ENCODE results near the gene PRKN.

Gene PRKN

GRCh38 chr6:162056061-162056460, 671.5 kb downstream of the PRKN start:
- no peak for DNase-seq (ENCODE audit: low read depth in 2 of 2)

- DNase-seq (ENCODE audit: low read depth in 2 of 2), result no peak
Observed at GRCh38 chr6:162055365-162055764, 672.2 kb downstream of the PRKN start.

- no peak for DNase-seq (ENCODE audit: low read depth in 2 of 2)
Observed at GRCh38 chr6:162053084-162053483, 674.5 kb downstream of the PRKN start.

GRCh38 chr6:162050579-162050978, 677.0 kb downstream of the PRKN start:
- DNase-seq (ENCODE audit: low read depth in 2 of 2), result no peak

- no peak for DNase-seq (ENCODE audit: low read depth in 2 of 2)
Observed at GRCh38 chr6:162046324-162046723, 681.2 kb downstream of the PRKN start.

GRCh38 chr6:162032620-162033019, 694.9 kb downstream of the PRKN start:
- no peak for DNase-seq (ENCODE audit: low read depth in 2 of 2)

- no peak for DNase-seq (ENCODE audit: low read depth in 2 of 2)
Observed at GRCh38 chr6:162029873-162030576, 697.5 kb downstream of the PRKN start.

- no peak for DNase-seq (ENCODE audit: low read depth in 2 of 2)
Observed at GRCh38 chr6:162026843-162027242, 700.7 kb downstream of the PRKN start.

- no peak for DNase-seq (ENCODE audit: low read depth in 2 of 2)
Observed at GRCh38 chr6:162026031-162026430, 701.5 kb downstream of the PRKN start.

- no peak for DNase-seq (ENCODE audit: low read depth in 2 of 2)
Observed at GRCh38 chr6:162019349-162019748, 708.2 kb downstream of the PRKN start.

- DNase-seq (ENCODE audit: low read depth in 2 of 2), result no peak
Observed at GRCh38 chr6:162017536-162017935, 710.0 kb downstream of the PRKN start.

GRCh38 chr6:162014069-162014811, 713.3 kb downstream of the PRKN start:
- no peak for DNase-seq (ENCODE audit: low read depth in 2 of 2)

- DNase-seq (ENCODE audit: low read depth in 2 of 2), result no peak
Observed at GRCh38 chr6:162005372-162005771, 722.2 kb downstream of the PRKN start.

GRCh38 chr6:161996783-161997182, 730.8 kb downstream of the PRKN start:
- no peak for DNase-seq (ENCODE audit: low read depth in 2 of 2)

- DNase-seq (ENCODE audit: low read depth in 2 of 2), result no peak
Observed at GRCh38 chr6:161985876-161986423, 741.6 kb downstream of the PRKN start.

- no peak for DNase-seq (ENCODE audit: low read depth in 2 of 2)
Observed at GRCh38 chr6:161984713-161985112, 742.9 kb downstream of the PRKN start.

- DNase-seq (ENCODE audit: low read depth in 2 of 2), result no peak
Observed at GRCh38 chr6:161976553-161976952, 751.0 kb downstream of the PRKN start.

GRCh38 chr6:161973064-161973463, 754.5 kb downstream of the PRKN start:
- no peak for DNase-seq (ENCODE audit: low read depth in 2 of 2)

- no peak for DNase-seq (ENCODE audit: low read depth in 2 of 2)
Observed at GRCh38 chr6:161971043-161971442, 756.5 kb downstream of the PRKN start.

- DNase-seq (ENCODE audit: low read depth in 2 of 2), result no peak
Observed at GRCh38 chr6:161963634-161964234, 763.8 kb downstream of the PRKN start.

GRCh38 chr6:161963181-161963580, 764.4 kb downstream of the PRKN start:
- no peak for DNase-seq (ENCODE audit: low read depth in 2 of 2)

- DNase-seq (ENCODE audit: low read depth in 2 of 2), result no peak
Observed at GRCh38 chr6:161961796-161962195, 765.8 kb downstream of the PRKN start.

GRCh38 chr6:161961046-161961445, 766.5 kb downstream of the PRKN start:
- DNase-seq (ENCODE audit: low read depth in 2 of 2), result no peak

Measured in stimulated activated CD4-positive, alpha-beta T cell treated with anti-CD3 and anti-CD28 coated beads, Interleukin-12 subunit alpha, Interleukin-12 subunit beta, amount 100 ng/mL, for 24 hours (primary cell).